ENCODE results near the gene SH3RF3.

SH3RF3 gene

GRCh38 chr2:109481599-109481998 lies 352.6 kb downstream of the SH3RF3 start:
- no peaks in the 10 kb centered on the region for H3K36me3 ChIP-seq (ENCODE audit: control insufficient read depth, insufficient read depth, low read length)
- no peak for TF ChIP-seq CTCF (IDR thresholded peaks at IDR 0.05; ENCODE audit: insufficient read depth, low read length, poor library complexity, severe bottlenecking)
- H3K27me3 ChIP-seq (replicated peaks; ENCODE audit: control insufficient read depth, insufficient read depth, low read length) = no peaks in the 10 kb centered on the region; the same call in none of the 2 replicates
- no peak overlapping the region for H3K4me3 ChIP-seq (replicated peaks; ENCODE audit: low read depth, low read length)
- DNase-seq (ENCODE audit: extremely low read depth, insufficient read length) = no peak

DNA sequence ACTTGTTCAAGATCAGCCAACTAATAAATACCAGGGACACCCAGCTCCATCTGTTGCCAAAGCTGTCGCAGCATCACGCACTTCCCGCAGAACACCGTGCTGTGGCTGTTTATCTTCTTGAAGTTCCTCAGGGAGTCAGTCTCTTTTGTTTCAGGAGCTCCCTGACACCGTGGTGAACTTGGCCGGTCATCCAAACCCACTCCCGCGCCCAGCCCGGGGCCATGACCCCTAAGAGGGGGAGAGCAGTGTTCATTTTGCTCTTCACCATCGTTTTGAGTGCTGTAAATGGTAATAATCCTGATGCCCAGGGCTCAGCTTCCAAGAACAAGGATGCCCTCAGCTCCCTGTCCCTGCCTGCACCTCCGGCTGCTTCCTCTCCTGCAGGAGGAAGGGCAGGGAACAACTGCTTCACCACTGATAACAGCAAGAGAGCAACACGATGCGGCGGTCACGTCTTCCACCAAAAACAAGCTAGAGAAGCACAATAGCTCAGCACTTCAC lies 353.4 kb downstream of the SH3RF3 start:
- H3K4me3 ChIP-seq (replicated peaks; ENCODE audit: low read depth, low read length) = no peak overlapping the region
- no peaks in the 10 kb centered on the region for H3K36me3 ChIP-seq (ENCODE audit: control insufficient read depth, insufficient read depth, low read length)
- DNase-seq (ENCODE audit: extremely low read depth, insufficient read length) = no peak
- no peaks in the 10 kb centered on the region; the same call in none of the 2 replicates for H3K27me3 ChIP-seq (replicated peaks; ENCODE audit: control insufficient read depth, insufficient read depth, low read length)
- TF ChIP-seq CTCF (IDR thresholded peaks at IDR 0.05; ENCODE audit: insufficient read depth, low read length, poor library complexity, severe bottlenecking) = no peak

DNA sequence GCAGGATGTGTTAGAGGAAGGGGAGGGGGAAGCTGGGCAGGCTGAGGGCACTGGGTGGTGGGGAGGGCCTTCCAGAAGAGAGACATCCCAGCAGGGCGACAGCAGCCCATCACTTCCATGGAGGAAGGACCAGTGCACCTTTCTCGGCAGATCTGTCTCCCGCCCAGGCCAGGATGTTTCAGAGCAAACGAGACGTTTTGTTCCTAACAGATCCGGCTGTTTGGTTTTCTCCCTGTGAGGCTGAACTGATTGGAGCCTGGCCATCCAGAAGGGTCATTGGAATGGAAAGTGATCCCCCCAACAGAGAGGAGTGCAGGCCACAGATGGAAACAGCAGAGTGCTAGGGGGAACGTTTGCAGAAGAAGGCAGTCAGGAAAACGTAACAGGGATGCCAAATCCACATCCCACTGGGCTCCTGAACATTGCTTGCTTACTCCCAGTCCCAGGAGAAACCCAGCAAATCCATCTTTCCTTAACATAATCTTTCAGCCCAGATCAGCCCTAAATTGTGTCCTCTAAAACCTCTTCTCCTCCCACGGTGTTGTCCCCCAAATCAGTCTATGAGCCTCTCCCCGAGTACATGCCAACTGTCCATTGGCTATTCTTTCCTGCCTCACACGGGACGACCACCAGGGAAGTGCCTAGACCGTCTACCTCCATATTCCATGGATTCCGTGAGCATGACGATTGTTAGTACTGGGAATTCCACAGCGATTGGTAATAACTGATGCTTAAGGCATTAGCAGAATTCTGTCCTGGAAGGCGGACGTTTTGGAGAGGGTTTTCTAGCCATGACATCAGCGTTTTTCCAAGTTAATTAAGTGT lies 357.9 kb downstream of the SH3RF3 start:
- Histone ChIP-seq H3K27me3 (replicated peaks; ENCODE audit: control insufficient read depth, insufficient read depth, low read length) (no peaks in the 10 kb centered on the region), H3K36me3 (ENCODE audit: control insufficient read depth, insufficient read depth, low read length) (no peaks in the 10 kb centered on the region), H3K4me3 (replicated peaks; ENCODE audit: low read depth, low read length) (no peak overlapping the region)
- DNase-seq (ENCODE audit: extremely low read depth, insufficient read length) = no peak
- no peak for TF ChIP-seq CTCF (IDR thresholded peaks at IDR 0.05; ENCODE audit: insufficient read depth, low read length, poor library complexity, severe bottlenecking)

DNA sequence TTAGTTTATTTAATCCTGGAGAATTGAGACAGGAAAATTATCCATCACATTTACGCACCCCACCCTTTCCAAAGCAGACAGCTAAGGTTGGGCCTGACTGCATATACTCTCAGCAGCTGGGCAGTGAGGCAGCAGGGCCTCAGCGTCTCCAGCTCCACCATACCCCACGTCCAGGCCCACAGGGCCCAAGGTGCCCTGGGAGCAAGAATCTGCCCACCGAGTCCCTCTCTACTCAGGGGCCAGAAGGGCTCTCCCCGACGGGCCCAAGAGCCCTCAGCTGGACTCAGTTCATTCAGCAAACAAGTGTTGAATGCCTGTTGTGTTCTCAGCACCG lies 358.5 kb downstream of the SH3RF3 start:
- no peak for TF ChIP-seq CTCF (IDR thresholded peaks at IDR 0.05; ENCODE audit: insufficient read depth, low read length, poor library complexity, severe bottlenecking)
- no peak overlapping the region for H3K4me3 ChIP-seq (replicated peaks; ENCODE audit: low read depth, low read length)
- no peaks in the 10 kb centered on the region for H3K27me3 ChIP-seq (replicated peaks; ENCODE audit: control insufficient read depth, insufficient read depth, low read length)
- H3K36me3 ChIP-seq (ENCODE audit: control insufficient read depth, insufficient read depth, low read length) = no peaks in the 10 kb centered on the region
- DNase-seq (ENCODE audit: extremely low read depth, insufficient read length) = no peak

DNA sequence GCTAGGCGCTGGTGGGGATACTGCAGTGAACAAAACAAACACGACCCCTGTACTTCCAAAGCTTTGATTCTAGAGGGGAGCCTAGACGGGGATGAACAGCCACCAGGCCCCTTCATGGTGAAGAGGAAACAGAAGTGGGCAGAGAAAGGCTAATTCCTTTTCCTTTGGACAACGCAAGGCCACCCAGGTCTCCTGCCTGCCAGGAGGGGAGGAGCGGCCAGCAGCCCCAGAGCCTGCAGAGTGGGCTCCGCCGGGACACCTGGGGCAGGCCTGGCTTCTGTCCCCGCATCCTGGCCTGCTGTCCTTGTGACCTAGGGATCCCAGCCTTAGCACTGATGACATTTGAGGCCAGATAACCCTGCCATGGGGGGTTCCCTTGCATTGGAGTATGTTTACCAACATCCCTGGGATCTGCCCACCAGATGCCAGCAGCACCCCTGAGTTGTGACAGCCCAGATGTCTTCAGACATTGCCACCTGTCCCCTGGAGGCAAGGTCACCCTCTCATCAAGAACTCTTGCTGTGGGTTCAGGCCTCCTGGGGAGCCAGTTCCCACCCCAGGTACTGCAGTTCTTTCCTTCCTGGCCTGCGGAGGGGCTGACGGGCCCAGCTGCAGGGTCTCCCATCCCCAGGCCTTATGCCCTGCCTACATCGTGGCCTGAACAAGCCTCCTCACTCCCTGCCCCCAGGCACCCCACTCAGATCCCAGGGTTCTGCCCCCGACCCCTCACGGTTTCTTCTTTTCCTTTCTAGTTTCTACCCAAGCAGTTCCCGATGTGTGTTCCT lies 359.1 kb downstream of the SH3RF3 start:
- Histone ChIP-seq H3K27me3 (replicated peaks; ENCODE audit: control insufficient read depth, insufficient read depth, low read length) (no peaks in the 10 kb centered on the region), H3K36me3 (ENCODE audit: control insufficient read depth, insufficient read depth, low read length) (no peaks in the 10 kb centered on the region), H3K4me3 (replicated peaks; ENCODE audit: low read depth, low read length) (no peak overlapping the region)
- TF ChIP-seq CTCF (IDR thresholded peaks at IDR 0.05; ENCODE audit: insufficient read depth, low read length, poor library complexity, severe bottlenecking) = no peak
- DNase-seq (ENCODE audit: extremely low read depth, insufficient read length) = no peak
